Ovary (tissue), 3 donors: ENCODE results near the gene C8G.

ENCODE experiments used
- CTCF ChIP-seq, 3 donors: fragments of 450-650 bp in 2 of 3; fragments of 200-600 bp in 1 of 3; IDR thresholded peaks; one replicate each; pipeline versions ENCODE4 v1.5.1 to v1.8.0; 2016 to 2022; ENCODE audit warnings: antibody characterized with exemption in 3 of 3, mild to moderate bottlenecking in 1 of 3
- POLR2A ChIP-seq: fragments of 450-650 bp; IDR thresholded peaks from one replicate; pipeline ENCODE4 v1.6.1; 2017; ENCODE audit warnings: antibody characterized with exemption, mild to moderate bottlenecking, moderate library complexity
- donor health status: DM: no; HTN: no; CAD: no.

GRCh38 chr9:136963341-136963740, 18.3 kb downstream of the C8G start:
- TF ChIP-seq CTCF (IDR thresholded peaks at IDR 0.05) = no peak
- no peak for TF ChIP-seq POLR2A
